GM23248 (cell line): Measurements from ENCODE around the gene INPP1.

Experiments used
- EZH2 ChIP-seq: fragments of 200-600 bp; sonication (generic); IDR thresholded peaks from 2 replicates; pipeline ENCODE4 v1.6.1; 2018; ENCODE audit warnings: antibody characterized with exemption, mild to moderate bottlenecking; ENCODE audit not compliant: insufficient read depth, poor library complexity, severe bottlenecking
- EZH2phosphoT487 ChIP-seq: fragments of 200-600 bp; sonication (generic); IDR thresholded peaks from 2 replicates; pipeline ENCODE4 v1.6.1; 2018; ENCODE audit warnings: antibody characterized with exemption, moderate library complexity, mild to moderate bottlenecking, low read depth; ENCODE audit not compliant: insufficient read depth

GRCh38 chr2:190357600-190357999, 14.2 kb downstream of the INPP1 start:
- TF ChIP-seq EZH2phosphoT487 (no peak), EZH2 (no peak)
